Ovary (tissue), 3 donors: ENCODE results near the gene AGR3.

Experiments
- CTCF ChIP-seq, 3 donors: fragments of 450-650 bp in 2 of 3; fragments of 200-600 bp in 1 of 3; IDR thresholded peaks; one replicate each; pipeline versions ENCODE4 v1.5.1 to v1.8.0; 2016 to 2022; ENCODE audit warnings: antibody characterized with exemption in 3 of 3, mild to moderate bottlenecking in 1 of 3
- POLR2A ChIP-seq: fragments of 450-650 bp; IDR thresholded peaks from one replicate; pipeline ENCODE4 v1.6.1; 2017; ENCODE audit warnings: antibody characterized with exemption, mild to moderate bottlenecking, moderate library complexity
- donor health status: DM: no; HTN: no; CAD: no.

- no peak for TF ChIP-seq POLR2A
- TF ChIP-seq CTCF (IDR thresholded peaks at IDR 0.05): no peak
Observed at GRCh38 chr7:16851829-16852228, 30.0 kb downstream of the AGR3 start.
